Measurements from ENCODE around the gene CACNB1.
A peak's percentile ranks its signal among the peaks of the same experiment; 100 is the strongest.
"Not testable (repeated sequence)": the region's sequence is repeated elsewhere in the genome, so short reads cannot be mapped to it uniquely, and the experiment has no call there.

The CACNB1 gene

GRCh38 chr17:39151943-39152818 is 45.3 kb downstream of the CACNB1 start:
- no peak for DNase-seq (ENCODE audit: low read depth, low spot score)

GRCh38 chr17:39151150-39151942 is 46.1 kb downstream of the CACNB1 start, which contains the start of gene PLXDC1:
TSS of gene PLXDC1 (minus strand) at chr17:39151637. CDS start at chr17:39151437, 200 bp downstream.
- no peak for DNase-seq (ENCODE audit: low read depth, low spot score)

GRCh38 chr17:39150795-39151149 is 46.7 kb downstream of the CACNB1 start:
- no peak for DNase-seq (ENCODE audit: low read depth, low spot score)

- DNase-seq (ENCODE audit: low read depth, low spot score) = no peak
These were observed 47.3 kb downstream of the CACNB1 start for GRCh38 chr17:39150104-39150634.

GRCh38 chr17:39147221-39148185 is 50.0 kb downstream of the CACNB1 start:
- no peak for DNase-seq (ENCODE audit: low read depth, low spot score)

GRCh38 chr17:39146273-39146672 is 51.2 kb downstream of the CACNB1 start:
- DNase-seq (ENCODE audit: low read depth, low spot score) = no peak

- no peak for DNase-seq (ENCODE audit: low read depth, low spot score)
These were observed 52.3 kb downstream of the CACNB1 start for GRCh38 chr17:39145143-39145542.

- DNase-seq (ENCODE audit: low read depth, low spot score) = peak; percentile 72
These were observed 53.0 kb downstream of the CACNB1 start for GRCh38 chr17:39144416-39144840.

GRCh38 chr17:39143552-39144093 is 53.8 kb downstream of the CACNB1 start:
- DNase-seq (ENCODE audit: low read depth, low spot score) = no peak

GRCh38 chr17:39141915-39142664 is 55.4 kb downstream of the CACNB1 start:
- no peak for DNase-seq (ENCODE audit: low read depth, low spot score)

- DNase-seq (ENCODE audit: low read depth, low spot score) = no peak
These were observed 56.2 kb downstream of the CACNB1 start for GRCh38 chr17:39141294-39141693.

- no peak for DNase-seq (ENCODE audit: low read depth, low spot score)
These were observed 57.9 kb downstream of the CACNB1 start for GRCh38 chr17:39139561-39139960.

GRCh38 chr17:39139161-39139511 is 58.3 kb downstream of the CACNB1 start:
- peak; percentile 70 for DNase-seq (ENCODE audit: low read depth, low spot score)

- DNase-seq (ENCODE audit: low read depth, low spot score) = no peak
These were observed 58.9 kb downstream of the CACNB1 start for GRCh38 chr17:39138431-39139160.

GRCh38 chr17:39134878-39135277 is 62.6 kb downstream of the CACNB1 start:
- DNase-seq (ENCODE audit: low read depth, low spot score) = peak; percentile 31

- DNase-seq (ENCODE audit: low read depth, low spot score) = peak; percentile 72
These were observed 65.3 kb downstream of the CACNB1 start for GRCh38 chr17:39132192-39132610.

GRCh38 chr17:39131616-39132015 is 65.9 kb downstream of the CACNB1 start:
- DNase-seq (ENCODE audit: low read depth, low spot score) = no peak

GRCh38 chr17:39130205-39130604 is 67.3 kb downstream of the CACNB1 start:
- DNase-seq (ENCODE audit: low read depth, low spot score) = no peak

- not testable (repeated sequence) for DNase-seq (ENCODE audit: low read depth, low spot score)
These were observed 67.9 kb downstream of the CACNB1 start for GRCh38 chr17:39129544-39129943.

Data from astrocyte of the hippocampus (primary cell).